NCI-H345 (cell line): Measurements from ENCODE around the gene GATA6.
"Not testable (repeated sequence)": the region's sequence is repeated elsewhere in the genome, so short reads cannot be mapped to it uniquely, and the experiment has no call there.

Experiments
- DNase-seq: peaks from one replicate; lab custom pipeline; 2025; lab: John Stamatoyannopoulos, UW

GATA6 gene

DNA sequence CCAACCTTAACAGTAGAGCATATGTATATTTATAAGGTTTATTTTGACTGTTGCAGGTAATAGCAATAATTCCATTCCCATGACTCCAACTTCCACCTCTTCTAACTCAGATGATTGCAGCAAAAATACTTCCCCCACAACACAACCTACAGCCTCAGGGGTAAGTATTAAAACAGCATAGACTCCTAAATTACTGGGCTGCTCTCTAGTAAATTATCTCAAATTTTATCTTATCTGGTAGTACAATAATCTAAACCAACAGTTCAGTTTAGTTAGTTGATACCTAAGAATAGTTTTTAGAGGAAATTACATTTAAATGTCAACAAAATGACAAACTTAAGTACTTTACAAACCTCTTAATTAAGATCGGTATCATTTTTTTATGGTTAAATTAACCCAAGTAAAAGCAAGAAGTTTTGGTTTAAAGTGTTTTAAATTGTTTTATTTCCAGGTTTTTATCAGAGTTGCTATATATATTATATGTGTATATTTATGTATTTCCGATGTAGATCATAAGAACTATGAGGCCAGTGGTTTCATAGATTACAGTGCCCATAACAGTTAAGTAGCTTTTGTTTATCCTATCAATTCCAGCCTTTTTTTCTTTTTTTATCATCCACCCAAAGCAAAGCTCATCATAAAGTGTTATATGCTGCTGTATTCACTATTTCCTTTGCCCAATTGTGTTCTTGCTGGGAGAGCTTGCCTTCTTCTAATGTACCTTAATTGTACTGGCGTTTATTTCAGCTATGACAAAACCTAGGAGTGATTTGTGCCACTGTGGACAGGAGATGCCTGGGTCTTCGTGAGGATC, 13.7 kb downstream of the GATA6 start:
- DNase-seq, result no peak

DNA sequence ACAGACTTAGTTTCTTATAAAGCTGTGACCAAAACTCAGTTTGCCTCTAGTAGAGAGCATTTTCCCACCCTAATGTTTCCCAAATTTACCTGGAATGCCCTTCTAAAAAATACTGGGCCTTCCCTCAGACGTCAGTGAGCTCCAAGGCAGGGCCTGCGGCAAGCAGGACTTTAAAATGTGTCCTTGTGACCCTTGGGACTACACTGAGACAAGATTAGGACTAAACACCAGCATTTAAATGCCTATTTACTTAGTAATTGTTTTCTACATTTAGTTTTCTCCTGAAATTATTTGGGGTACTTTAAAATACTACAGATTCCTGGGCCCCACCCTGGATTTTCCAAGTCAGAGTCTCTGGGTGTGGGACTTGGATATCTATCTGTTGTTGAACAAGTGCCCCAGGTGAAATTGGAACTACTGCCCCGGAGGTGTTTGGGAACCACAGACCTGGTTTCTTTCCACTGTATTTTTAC, 14.3 kb downstream of the GATA6 start:
- DNase-seq, result no peak

DNA sequence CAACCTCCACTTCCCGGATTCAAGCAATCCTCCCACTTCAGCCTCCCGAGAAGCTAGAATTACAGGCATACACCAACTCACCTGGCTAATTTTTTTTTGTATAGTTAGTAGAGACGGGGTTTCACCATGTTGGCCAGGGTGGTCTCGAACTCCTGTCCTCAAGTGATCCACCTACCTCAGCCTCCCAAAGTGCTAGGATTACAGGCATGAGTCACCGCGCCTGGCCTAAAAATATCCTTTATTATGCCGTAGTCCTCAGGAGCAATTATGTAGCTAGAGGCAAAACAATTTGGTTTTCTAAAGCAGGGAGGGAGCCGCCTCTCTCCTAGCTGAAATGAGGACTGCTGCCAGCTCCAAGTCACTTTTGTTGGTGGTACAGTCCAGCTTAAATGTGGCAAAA, 15.2 kb downstream of the GATA6 start:
- DNase-seq, result not testable (repeated sequence)

DNA sequence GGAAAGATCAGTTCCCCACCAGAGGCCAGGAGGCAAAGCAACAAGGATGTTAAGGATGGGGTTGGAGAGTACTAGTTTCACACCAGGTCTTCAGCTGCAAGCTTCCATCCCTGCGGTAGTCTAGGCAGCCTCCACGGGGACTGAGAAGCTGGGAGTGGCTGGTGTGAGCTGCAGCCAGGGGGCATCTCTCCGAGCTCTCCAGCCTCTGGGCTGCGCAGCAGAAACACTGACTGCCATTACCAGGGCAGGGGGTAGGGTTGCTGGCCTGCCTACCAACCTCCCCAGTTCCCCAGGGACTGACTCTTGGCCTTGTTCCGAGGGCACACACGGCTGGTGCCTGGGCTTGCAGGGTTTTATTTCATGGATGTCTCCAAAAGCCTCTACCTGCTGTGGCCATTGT, 15.9 kb downstream of the GATA6 start:
- no peak for DNase-seq

DNA sequence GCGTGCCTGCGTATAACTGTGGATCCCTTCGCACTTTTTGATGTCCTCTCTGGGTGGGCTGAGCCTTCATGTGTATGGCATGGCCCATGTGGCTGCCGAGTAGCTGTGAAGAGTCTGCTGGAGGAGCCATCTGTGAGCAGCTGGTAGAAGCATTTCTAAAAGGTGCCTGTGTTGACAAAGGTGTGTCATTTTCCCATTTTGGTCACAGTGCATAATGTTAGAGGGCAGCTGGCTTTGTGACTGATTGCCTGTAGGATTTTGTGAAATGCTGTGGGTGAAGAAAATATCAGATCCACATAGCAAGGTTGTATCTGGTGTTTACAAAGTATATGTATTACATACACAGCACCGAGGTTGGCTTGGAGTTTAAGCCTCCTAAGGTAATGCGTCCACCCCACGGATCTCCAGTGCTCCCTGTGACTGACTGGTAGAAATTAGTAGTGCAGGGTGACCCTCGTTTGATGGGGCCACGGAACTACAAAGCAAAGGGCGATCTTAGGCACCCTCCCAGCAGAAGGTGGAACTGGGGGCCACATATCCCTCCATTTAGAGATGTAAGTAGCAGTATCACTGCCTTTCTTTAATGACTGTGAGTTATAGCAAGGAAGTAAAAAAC, 16.5 kb downstream of the GATA6 start:
- DNase-seq, result no peak

DNA sequence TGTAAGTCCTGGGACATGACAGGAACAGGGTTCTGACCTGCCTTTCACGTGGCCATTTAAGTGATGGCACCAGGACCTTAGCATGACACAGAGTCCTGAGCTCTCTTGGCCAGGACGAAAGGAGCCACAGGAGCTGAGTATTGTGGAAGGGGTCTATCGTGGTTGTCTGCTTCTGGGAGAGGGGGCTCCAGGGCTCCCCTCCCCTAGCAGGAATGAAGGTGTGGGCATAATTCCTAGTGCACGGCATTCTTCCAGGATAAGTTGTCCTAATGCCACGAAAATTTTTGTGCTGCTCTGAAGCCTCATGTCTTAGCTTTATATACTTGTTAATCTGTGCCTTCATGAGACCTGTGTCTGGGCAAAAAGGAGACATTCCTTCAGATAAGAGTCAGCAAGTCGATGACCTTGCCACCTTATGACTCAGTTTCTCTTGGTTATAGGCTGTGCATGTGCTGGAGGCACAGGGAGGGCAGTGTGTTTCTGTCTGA, 17.1 kb downstream of the GATA6 start:
- no peak for DNase-seq

DNA sequence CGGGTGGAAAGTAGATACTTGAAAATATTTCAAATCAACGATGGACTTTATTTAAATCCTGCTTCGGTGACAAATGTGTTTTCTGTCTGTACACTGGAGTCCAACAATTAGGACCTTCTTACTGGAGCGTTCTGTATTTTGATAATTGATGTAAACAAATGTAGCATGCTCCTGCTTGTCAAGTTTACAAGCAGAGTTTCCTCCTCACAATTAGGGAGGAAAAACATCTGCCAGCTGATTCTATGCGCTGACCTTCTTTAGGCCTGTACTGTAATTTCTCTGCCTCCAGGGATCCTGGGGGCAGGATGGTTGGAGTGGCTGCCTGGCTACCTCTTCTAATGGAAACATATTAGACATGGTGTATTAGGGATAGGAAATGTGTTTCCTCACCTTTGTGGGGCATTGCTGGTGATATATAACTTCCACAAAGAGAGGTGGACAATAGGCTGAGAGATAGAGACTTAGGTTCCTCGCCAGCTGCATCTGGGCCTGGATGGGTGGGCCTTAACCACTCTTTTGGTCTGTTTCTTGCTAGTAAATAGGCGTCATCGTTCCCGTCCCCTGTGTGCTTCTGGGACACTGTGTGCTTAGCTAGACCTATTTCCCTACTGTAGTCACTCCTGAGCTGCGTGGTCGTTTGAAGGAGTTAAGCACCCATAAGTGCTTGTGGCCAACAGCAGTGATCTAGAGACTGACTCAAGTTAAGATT, 19.3 kb downstream of the GATA6 start:
- DNase-seq, result no peak

DNA sequence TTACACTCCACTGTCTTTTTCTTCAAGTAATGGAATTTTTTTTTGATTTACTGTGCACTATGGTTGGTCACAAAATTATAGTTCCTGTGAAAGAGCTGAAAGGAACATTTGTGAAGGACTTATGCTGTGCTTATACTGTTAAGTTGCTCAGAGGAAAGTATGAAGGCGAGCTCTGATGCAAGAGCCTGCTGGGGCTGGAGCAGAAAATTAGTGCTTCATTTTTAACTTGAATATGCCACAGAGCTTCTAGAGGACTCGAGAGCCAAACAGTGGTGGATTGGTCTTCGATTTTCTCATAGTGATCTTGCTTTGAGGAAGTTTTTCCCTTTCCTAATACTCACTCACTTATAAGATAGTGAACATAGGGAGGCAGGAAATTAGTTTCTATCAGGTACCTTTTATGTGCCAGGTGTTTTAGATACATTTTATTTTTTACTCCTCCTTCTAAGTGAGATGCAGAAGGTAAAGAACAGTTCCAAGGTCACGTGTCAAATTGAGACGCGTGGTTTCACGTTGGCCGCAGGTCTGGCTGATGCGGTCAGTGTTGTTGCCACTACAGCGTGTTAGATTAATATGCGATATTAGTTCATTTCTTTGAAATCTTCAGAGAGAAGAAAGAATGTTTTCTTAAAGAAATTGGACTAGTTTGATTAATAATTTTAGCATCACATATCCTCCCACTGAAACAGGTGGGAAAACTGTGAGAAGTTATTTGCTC, 20.2 kb downstream of the GATA6 start:
- no peak for DNase-seq

DNA sequence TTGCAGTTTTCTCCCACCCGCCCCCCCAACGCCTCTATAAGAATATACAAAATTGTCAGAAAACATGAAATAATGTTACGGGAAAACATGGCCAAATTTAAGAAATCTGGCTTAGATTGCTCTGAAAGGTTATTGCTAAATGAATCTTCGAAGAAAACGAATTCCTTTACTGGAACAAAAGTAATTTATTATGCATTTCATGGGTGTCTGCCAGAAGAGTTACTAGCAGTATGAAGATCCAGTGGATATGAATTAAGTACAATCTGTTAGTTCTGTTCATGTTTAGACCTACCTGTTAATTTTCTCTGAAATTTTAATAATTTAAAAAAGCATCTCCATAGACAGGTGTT, 21.9 kb downstream of the GATA6 start:
- no peak for DNase-seq

DNA sequence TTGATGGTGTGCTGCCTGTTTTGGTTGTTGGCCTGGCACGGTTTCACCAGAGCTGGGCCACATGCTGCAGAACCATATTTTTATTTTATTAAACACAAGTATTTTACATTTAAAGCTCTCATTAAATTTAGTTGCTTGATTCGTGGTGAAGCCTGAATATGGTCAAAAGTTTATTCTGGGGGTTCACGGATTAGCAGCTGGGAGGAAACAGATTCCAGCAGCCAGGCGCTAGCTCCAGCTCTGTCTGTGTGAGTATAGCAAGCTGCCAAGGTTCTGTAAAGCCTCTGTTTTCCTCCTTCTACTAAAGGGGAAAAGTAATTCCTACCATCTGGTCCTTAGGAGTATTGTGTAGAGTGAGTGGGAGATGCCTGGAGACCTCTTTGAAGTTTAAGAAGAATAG, 22.5 kb downstream of the GATA6 start:
- no peak for DNase-seq

DNA sequence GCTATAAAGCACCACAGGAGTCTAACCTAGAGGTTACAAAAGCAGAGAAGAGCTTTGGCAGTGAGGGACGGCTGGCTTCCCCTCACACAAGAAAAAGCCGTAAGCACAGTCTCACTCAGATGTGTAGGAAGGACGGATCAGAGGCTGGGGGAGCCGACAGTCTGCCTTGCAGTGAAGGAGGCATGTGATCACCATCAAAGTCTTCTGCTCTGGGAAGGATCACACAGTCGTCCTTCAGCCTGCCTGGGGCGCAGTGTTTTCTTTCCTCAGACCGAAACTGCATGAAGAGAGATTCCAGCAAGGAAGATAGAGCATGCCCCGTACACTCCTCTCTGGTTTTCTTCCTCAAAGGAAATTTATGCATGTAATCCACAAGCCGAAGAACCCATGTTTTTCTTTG, 24.1 kb downstream of the GATA6 start:
- DNase-seq, result no peak

DNA sequence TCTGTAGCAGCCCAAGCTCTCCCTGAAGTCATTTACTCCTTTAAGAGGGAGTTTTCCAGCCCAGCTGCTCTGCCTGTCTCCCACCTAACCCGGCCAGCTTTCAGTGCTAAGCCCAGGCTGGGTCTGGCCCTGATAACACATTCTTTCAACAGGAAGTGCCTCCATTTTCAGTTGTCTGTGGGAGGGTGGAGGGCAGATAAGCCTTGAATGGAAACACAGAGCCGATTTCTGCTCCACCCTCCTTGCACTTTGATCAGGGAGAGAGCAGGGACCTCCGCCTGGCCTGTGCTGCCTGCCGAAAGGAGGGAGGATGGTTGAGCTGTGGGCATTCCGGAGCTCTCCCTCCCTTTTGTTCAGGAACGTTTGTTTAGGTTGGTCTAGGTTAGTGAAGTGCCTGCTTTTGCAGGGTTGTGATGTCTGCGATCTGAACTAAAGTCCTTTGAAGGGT, 24.8 kb downstream of the GATA6 start:
- no peak for DNase-seq

DNA sequence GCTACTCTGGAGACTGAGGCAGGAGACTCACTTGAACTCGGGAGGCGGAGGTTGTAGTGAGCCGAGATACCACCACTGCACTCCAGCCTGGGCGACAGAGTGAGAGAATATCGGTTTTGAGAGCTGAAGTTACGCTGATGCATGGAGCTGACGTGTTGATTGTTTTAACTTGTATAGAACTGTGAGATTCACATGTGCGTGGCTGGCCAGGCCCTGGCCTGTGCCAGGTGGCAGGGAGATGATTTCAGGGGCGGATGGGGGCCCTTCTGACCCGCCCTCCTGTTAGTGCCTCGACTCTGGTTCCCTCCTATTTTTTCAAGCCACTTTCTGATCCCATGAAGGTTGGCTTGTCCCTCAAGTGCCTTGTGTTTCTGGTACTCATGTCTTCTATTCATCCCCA, 25.7 kb downstream of the GATA6 start:
- no peak for DNase-seq

DNA sequence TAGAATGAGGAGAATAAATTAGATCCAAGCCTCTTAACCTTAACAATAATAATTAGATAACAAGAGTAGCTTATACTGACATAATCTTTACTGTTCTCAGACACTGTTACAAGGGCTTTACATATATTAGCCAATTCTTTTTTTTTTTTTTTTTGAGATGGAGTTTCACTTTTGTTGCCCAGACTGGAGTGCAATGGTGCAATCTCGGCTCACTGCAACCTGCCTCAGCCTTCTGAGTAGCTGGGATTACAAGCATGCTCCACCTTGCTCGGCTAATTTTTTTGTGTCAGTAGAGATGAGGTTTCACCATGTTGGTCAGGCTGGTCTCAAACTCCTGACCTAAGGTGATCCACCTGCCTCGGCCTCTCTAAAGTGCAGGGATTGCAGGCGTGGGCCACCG, 27.6 kb downstream of the GATA6 start:
- not testable (repeated sequence) for DNase-seq

DNA sequence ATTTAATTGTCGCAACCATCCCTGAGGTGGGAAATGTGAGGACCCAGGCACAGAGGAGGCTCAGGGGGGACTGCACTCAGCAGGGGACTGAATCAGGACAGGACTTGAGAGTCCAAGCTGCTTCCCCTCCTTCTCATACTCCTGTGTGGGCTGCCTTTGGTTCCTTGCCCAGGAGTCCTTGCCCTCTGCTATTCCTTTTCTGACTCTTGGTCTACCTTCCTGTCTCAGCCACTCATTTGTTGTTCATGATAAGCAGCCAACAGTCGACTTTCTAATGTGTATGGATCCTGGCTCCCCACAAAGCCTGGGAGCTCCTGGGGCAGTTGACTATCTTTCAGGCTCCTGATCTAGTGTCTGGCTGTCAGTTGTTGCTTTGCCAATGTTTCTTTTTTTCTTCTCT, 28.3 kb downstream of the GATA6 start:
- DNase-seq, result no peak

DNA sequence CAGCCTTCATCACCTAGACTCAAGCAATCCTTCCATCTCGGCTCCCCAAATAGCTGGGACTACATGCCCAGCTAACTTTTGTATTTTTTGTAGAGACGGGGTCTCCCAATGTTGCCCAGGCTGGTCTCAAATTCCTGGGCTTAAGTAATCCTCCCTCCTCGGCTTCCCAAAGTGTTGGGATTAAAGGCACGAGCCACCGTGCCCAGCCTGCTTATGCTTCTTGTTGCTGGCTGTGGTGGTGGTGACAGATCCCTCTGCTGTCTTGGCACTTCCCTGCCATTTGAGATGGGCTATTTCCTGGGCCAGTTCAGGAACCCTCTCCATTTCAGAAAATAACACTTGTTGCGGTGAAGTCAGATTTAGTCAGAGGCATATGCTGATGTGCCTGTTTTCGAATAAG, 28.8 kb downstream of the GATA6 start:
- DNase-seq, result no peak

DNA sequence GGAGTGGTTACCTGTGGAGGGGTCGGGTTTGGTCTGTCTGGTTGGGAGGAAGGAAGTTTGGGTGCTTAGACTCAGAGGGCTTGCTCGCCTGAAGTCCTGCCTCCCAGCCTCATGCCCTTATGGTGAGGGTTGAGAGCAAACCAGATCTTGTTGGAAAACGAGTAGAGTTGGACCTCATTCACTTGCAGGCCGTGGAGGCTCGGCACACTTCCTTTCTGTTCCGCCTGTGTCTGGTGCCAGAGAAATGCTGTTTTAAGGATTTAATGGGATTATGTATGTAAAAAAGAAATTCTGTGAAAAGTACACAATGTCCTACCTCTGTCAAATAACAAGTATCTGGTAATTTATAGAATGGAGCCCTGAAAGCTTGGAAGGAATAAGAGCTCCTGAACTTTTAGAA, 29.6 kb downstream of the GATA6 start:
- no peak for DNase-seq

DNA sequence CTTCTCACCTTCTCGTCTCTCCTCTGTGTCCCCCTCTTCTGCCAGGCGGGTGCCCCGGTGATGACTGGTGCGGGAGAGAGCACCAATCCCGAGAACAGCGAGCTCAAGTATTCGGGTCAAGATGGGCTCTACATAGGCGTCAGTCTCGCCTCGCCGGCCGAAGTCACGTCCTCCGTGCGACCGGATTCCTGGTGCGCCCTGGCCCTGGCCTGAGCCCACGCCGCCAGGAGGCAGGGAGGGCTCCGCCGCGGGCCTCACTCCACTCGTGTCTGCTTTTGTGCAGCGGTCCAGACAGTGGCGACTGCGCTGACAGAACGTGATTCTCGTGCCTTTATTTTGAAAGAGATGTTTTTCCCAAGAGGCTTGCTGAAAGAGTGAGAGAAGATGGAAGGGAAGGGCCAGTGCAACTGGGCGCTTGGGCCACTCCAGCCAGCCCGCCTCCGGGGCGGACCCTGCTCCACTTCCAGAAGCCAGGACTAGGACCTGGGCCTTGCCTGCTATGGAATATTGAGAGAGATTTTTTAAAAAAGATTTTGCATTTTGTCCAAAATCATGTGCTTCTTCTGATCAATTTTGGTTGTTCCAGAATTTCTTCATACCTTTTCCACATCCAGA, 31.3 kb downstream of the GATA6 start:
- no peak for DNase-seq

DNA sequence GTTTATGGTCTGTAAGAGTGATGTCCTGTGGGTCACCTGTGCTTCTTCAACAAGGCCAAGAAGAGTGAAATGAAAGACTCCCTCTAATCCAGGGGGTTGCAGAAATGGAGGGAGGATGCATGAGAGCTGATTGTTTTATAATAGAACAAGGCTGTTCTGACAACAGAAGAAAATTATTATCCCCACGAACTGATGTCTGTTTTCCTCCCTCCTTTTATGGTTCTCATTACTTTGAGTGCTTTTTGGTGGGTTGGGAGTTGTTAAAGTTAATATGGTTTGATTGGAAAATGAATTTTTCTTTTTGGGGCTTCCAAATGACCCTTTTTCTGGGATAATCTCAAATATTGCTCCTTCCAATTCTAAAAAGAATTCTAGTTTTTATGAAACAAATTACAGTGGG, 33.6 kb downstream of the GATA6 start:
- no peak for DNase-seq

DNA sequence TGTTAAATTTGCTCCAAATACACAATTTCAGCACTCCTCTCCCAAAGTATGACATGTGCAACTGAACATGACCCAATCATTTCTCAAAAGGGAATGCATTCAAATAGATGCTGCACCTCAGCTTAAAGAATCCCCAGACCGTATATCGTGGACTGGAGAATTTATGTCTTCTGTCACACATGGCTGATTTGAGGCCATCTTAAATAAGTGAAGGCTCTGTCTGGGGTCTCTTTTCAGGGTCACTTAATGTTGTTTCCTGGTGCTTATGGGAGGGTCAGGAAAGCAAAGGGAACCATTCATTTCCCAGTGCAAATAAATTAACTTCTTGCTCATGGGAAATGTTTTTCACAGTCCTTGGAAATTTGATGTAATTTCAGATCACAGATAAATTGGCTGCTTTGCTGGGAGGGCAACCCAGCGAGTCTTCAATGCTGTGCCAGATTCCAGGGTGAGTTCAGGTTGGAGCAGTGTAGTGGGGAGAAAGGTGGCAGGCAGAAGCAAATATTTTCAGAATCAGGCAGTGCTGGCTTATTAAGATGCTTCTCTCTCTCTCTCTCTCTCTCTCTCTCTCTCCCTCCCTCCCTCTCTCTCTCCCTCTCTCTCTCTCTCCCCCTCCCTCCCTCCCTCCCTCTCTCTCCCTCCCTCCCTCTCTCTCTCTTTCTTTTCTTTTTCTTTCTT, 34.3 kb downstream of the GATA6 start:
- DNase-seq, result no peak

DNA sequence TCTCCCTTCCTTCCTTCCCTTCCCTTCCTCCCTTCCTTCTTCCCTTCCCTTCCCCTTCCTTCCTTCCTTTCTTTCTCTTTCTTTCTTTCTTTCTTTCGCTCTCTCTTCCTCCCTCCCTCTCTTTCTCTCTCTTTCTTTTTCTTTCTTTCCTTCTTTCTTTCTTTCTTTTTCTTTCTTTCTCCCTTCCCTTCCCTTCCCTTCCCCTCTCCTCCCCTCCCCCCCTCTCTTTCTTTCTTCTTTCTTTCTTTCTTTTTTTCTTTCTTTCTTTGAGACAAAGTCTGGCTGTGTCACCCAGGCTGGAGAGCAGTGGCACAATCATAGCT, 34.8 kb downstream of the GATA6 start:
- no peak for DNase-seq
